Tibial nerve (tissue), 4 donors: ENCODE results near the gene GRAMD4.

Experiments used
- CTCF ChIP-seq, 5 experiments: fragments of 200-600 bp in 3 of 5; fragments of 450-650 bp in 2 of 5; sonication (generic) in 3 of 5; IDR thresholded peaks; one replicate each; pipeline ENCODE4 v1.5.1; 2016 to 2019; ENCODE audit warnings: antibody characterized with exemption in 5 of 5, mild to moderate bottlenecking in 3 of 5, moderate library complexity in 2 of 5
- EP300 ChIP-seq, 2 donors: sonication (generic); formaldehyde crosslinking; IDR thresholded peaks; one replicate each; pipeline ENCODE4 v1.6.1; 2017; ENCODE audit warnings: antibody characterized with exemption in 2 of 2, mild to moderate bottlenecking in 1 of 2
- POLR2A ChIP-seq, 2 donors: fragments of 450-650 bp; IDR thresholded peaks; one replicate each; pipeline ENCODE4 v1.6.1; 2017; ENCODE audit warnings: antibody characterized with exemption in 2 of 2, mild to moderate bottlenecking in 2 of 2, moderate library complexity in 2 of 2

- TF ChIP-seq CTCF (IDR thresholded peaks at IDR 0.05): no peak
- TF ChIP-seq EP300 (IDR thresholded peaks at IDR 0.05): no peak
- no peak for TF ChIP-seq POLR2A (IDR thresholded peaks at IDR 0.05)
Measured at GRCh38 chr22:46690146-46690545, 70.0 kb downstream of the GRAMD4 start.
